A549 (cell line): ENCODE measurements around the gene CIART. TPM values are rescaled to one million over a fixed set of nuclear protein-coding genes. Genes with fewer than 3 reads are reported as not detected.

ENCODE experiments used
- ATAC-seq, 2 experiments: fragments of 200-7000 bp in 1 of 2; fragments of >200 bp in 1 of 2; cut with Nextera tagmentation in 1 of 2; cut with Tn5 transposase in 1 of 2; 3 replicates each; pipeline versions ENCODE4 v1.8.0 to v1.9.1; 2018 to 2020; ENCODE audit warnings: mild to moderate bottlenecking in 1 of 2, moderate library complexity in 1 of 2
- CTCF ChIA-PET: fragments of 300-600 bp; sonication (Branson Sonifier 250); formaldehyde crosslinking; extraction: SDS; loops from one replicate; lab custom pipeline; 2021; ENCODE audit warnings: antibody characterized with exemption, inconsistent platforms; lab: Yijun Ruan, JAX
- POLR2A ChIA-PET: fragments of 350-600 bp; formaldehyde crosslinking; extraction: SDS; loops from one replicate; lab custom pipeline; 2021; ENCODE audit warnings: antibody characterized with exemption, inconsistent platforms; lab: Yijun Ruan, JAX
- DNase-seq, 2 experiments: peaks; one replicate each; pipeline versions ENCODE4 v3.0.0 to v3.0.0-alpha.2; 2011 to 2016; ENCODE audit warnings: low read depth in 1 of 2, low spot score in 1 of 2
- FAIRE-seq: peaks from 2 replicates; lab custom pipeline; 2011; peaks lifted over from hg19 to GRCh38; lab: Jason Lieb, UNC
- H3K27ac ChIP-seq, 2 experiments: fragments of >200 bp; sonication (Bioruptor Twin); formaldehyde crosslinking; 3 replicates each; pipeline ENCODE4 v1.5.1; 2016 to 2017
- H3K4me1 ChIP-seq: fragments of >200 bp; sonication (Bioruptor Twin); formaldehyde crosslinking; 3 replicates; pipeline ENCODE4 v1.6.1; 2016
- H3K4me2 ChIP-seq: fragments of >200 bp; sonication (Bioruptor Twin); formaldehyde crosslinking; 3 replicates; pipeline ENCODE4 v1.6.1; 2016
- H3K4me3 ChIP-seq: fragments of >200 bp; sonication (Bioruptor Twin); formaldehyde crosslinking; 3 replicates; pipeline ENCODE4 v1.5.1; 2016
- H3K9me3 ChIP-seq: fragments of >200 bp; sonication (Bioruptor Twin); formaldehyde crosslinking; 3 replicates; pipeline ENCODE4 v1.6.1; 2016
- BHLHE40 ChIP-seq: IDR thresholded peaks from 2 replicates; pipeline ENCODE4 v1.6.1; 2012; ENCODE audit warnings: low read depth, low read length, inconsistent platforms
- CHD4 ChIP-seq: fragments of 200-600 bp; sonication (generic); IDR thresholded peaks from 2 replicates; pipeline ENCODE4 v1.6.1; 2016; ENCODE audit warnings: antibody characterized with exemption, mild to moderate bottlenecking, borderline replicate concordance
- CTCF ChIP-seq: fragments of >200 bp; sonication (Bioruptor Twin); formaldehyde crosslinking; IDR thresholded peaks from 3 replicates; pipeline ENCODE4 v1.5.1; 2016
- ESRRA ChIP-seq: fragments of 150-350 bp; IDR thresholded peaks from 2 replicates; pipeline ENCODE4 v1.6.1; 2014; ENCODE audit warnings: mild to moderate bottlenecking, low read length, borderline replicate concordance
- FOSB ChIP-seq: fragments of 250-450 bp; sonication (Bioruptor Pico); IDR thresholded peaks from 2 replicates; pipeline ENCODE4 v1.5.0; 2020; ENCODE audit warnings: mild to moderate bottlenecking, moderate library complexity
- FOXS1 ChIP-seq: fragments of 250-450 bp; sonication (Bioruptor Pico); IDR thresholded peaks from 2 replicates; pipeline ENCODE4 v1.5.0; 2020; ENCODE audit warnings: mild to moderate bottlenecking, moderate library complexity
- GATA3 ChIP-seq: IDR thresholded peaks from 2 replicates; pipeline ENCODE4 v1.6.1; 2012; ENCODE audit warnings: borderline replicate concordance
- HDAC2 ChIP-seq: fragments of 200-600 bp; sonication (generic); IDR thresholded peaks from 2 replicates; pipeline ENCODE4 v1.6.1; 2016
- HEYL ChIP-seq: fragments of 250-450 bp; sonication (Bioruptor Pico); IDR thresholded peaks from 2 replicates; pipeline ENCODE4 v1.8.0; 2021; ENCODE audit warnings: mild to moderate bottlenecking, moderate library complexity
- HMGXB4 ChIP-seq: fragments of 250-450 bp; sonication (Bioruptor Pico); IDR thresholded peaks from 2 replicates; pipeline ENCODE4 v1.5.0; 2021; ENCODE audit warnings: mild to moderate bottlenecking, moderate library complexity, borderline replicate concordance
- HOXB13 ChIP-seq: fragments of 250-450 bp; sonication (Bioruptor Pico); IDR thresholded peaks from 2 replicates; pipeline ENCODE4 v1.5.0; 2020; ENCODE audit warnings: low read depth, mild to moderate bottlenecking, moderate library complexity
- JUN ChIP-seq, 2 experiments: fragments of >200 bp; sonication (Bioruptor Twin); formaldehyde crosslinking; IDR thresholded peaks; 2 replicates in 1 of 2; 3 replicates in 1 of 2; pipeline ENCODE4 v1.6.1; 2016 to 2017
- JUNB ChIP-seq: fragments of >200 bp; sonication (Bioruptor Twin); formaldehyde crosslinking; IDR thresholded peaks from 2 replicates; pipeline ENCODE4 v1.6.1; 2016
- KDM1A ChIP-seq: fragments of 200-600 bp; sonication (generic); IDR thresholded peaks from 2 replicates; pipeline ENCODE4 v1.6.1; 2016; ENCODE audit warnings: low read depth, mild to moderate bottlenecking
- MAFK ChIP-seq: fragments of 450-650 bp; IDR thresholded peaks from 2 replicates; pipeline ENCODE4 v1.6.1; 2014; ENCODE audit not compliant: partially characterized antibody
- MAX ChIP-seq: IDR thresholded peaks from 2 replicates; pipeline ENCODE4 v1.6.1; 2012
- MAZ ChIP-seq: fragments of 150-350 bp; IDR thresholded peaks from 2 replicates; pipeline ENCODE4 v1.6.1; 2014; ENCODE audit warnings: antibody characterized with exemption, low read depth, low read length, borderline replicate concordance
- MYC ChIP-seq: IDR thresholded peaks from 2 replicates; pipeline ENCODE4 v1.6.1; 2012; ENCODE audit warnings: mild to moderate bottlenecking, inconsistent platforms, low read length, improper control_type of control experiment, borderline replicate concordance
- NPAS2 ChIP-seq: fragments of 250-450 bp; sonication (Bioruptor Pico); IDR thresholded peaks from 2 replicates; pipeline ENCODE4 v1.8.0; 2022; ENCODE audit warnings: mild to moderate bottlenecking, moderate library complexity, borderline replicate concordance
- NR3C1 ChIP-seq: fragments of >200 bp; sonication (Bioruptor Twin); formaldehyde crosslinking; IDR thresholded peaks from 3 replicates; pipeline ENCODE4 v1.6.1; 2017
- RAD21 ChIP-seq, 2 experiments: fragments of >200 bp in 1 of 2; sonication (Bioruptor Twin) in 1 of 2; formaldehyde crosslinking in 1 of 2; IDR thresholded peaks in 1 of 2; conservative IDR thresholded peaks in 1 of 2; 2 replicates in 1 of 2; 3 replicates in 1 of 2; pipeline ENCODE4 v1.6.1; 2012 to 2018; ENCODE audit warnings: inconsistent platforms in 1 of 2
- RARB ChIP-seq: fragments of 250-450 bp; sonication (Bioruptor Pico); IDR thresholded peaks from 2 replicates; pipeline ENCODE4 v1.8.0; 2021; ENCODE audit warnings: mild to moderate bottlenecking, moderate library complexity
- RCOR1 ChIP-seq: fragments of 150-350 bp; IDR thresholded peaks from 2 replicates; pipeline ENCODE4 v1.6.1; 2014; ENCODE audit warnings: antibody characterized with exemption, low read length, low read depth
- TFCP2L1 ChIP-seq: fragments of 250-450 bp; sonication (Bioruptor Pico); IDR thresholded peaks from 2 replicates; pipeline ENCODE4 v1.5.0; 2021; ENCODE audit warnings: mild to moderate bottlenecking
- ZC3H11A ChIP-seq: fragments of 450-650 bp; IDR thresholded peaks from 2 replicates; pipeline ENCODE4 v1.6.1; 2014; ENCODE audit warnings: antibody characterized with exemption, mild to moderate bottlenecking
- ZNF302 ChIP-seq: fragments of 250-450 bp; sonication (Bioruptor Pico); IDR thresholded peaks from 2 replicates; pipeline ENCODE4 v1.9.0; 2021; ENCODE audit warnings: inconsistent platforms, mild to moderate bottlenecking, moderate library complexity
- WGBS: methylation state at CpG from one replicate; pipeline ENCODE4 v1.1.6; 2017; ENCODE audit errors: missing lambda C conversion rate; 5-methylcytosine and 5-hydroxymethylcytosine counted together
- polyA plus RNA-seq, 4 experiments: library from polyadenylated mRNA; depleted of rRNA in 3 of 4; stranded (reverse); fragments of >200 nt; fragmentation: RNase III in 1 of 4; extraction: RNeasy Plus Mini Kit Qiagen cat#74134 plus additional on column Dnase treatment in 1 of 4; gene quantifications; 2 replicates in 3 of 4; 3 replicates in 1 of 4; pipeline ENCODE4 v1.2.3, GENCODE V29; 2011 to 2017

Gene CIART
- polyA plus RNA-seq, 2 of the 4 experiments (the other 2 are of a cell fraction), result 0.48 to 1.3 TPM

- TF ChIP-seq MAX (no peak), RCOR1 (no peak)
Measured at GRCh38 chr1:150283260-150283659, 906 bp downstream of the CIART start (continued).

- DNase-seq, result no peak
- Histone ChIP-seq H3K4me3 (no peak overlapping the region), H3K27ac (no peak overlapping the region), H3K4me2 (no peak overlapping the region), H3K4me1 (peaks cover 6% of the 10 kb centered on the region; the same call in 2 of the 3 replicates), H3K9me3 (no peaks in the 10 kb centered on the region)
- ATAC-seq, result no peak
- ChIA-PET POLR2A (no interaction called here), CTCF (interaction anchor here (0.7 to 1.5 kb wide), 2 partner anchors 12 to 32 kb away, joined by 5 to 6 read pairs; no protein-coding TSS in a partner anchor)
- no peak for FAIRE-seq
- TF ChIP-seq RCOR1 (no peak), MAFK (no peak), MAZ (no peak), ZC3H11A (no peak), CTCF (no peak), FOSB (CRISPR knock-in tag) (no peak), KDM1A (no peak)
- WGBS, result 58% methylated on average over 1 of the region's 1 CpG
Measured at GRCh38 chr1:150288382-150288781, 6.0 kb downstream of the CIART start.

- WGBS, result 85% methylated on average over 4 of the region's 4 CpGs
- Histone ChIP-seq H3K4me3 (no peak overlapping the region), H3K9me3 (no peaks in the 10 kb centered on the region), H3K4me2 (no peak overlapping the region), H3K4me1 (peaks cover 6% of the 10 kb centered on the region; the same call in 2 of the 3 replicates)
- POLR2A ChIA-PET, result no interaction called here
- ATAC-seq, result no peak
- DNase-seq, result no peak
- TF ChIP-seq RARB (CRISPR knock-in tag), result no peak
- TF ChIP-seq HDAC2, result no peak
- TF ChIP-seq TFCP2L1 (CRISPR knock-in tag), result no peak
- no peak for TF ChIP-seq HEYL (CRISPR knock-in tag)
- no peak for TF ChIP-seq JUNB
- TF ChIP-seq KDM1A, result no peak
- no peak for TF ChIP-seq HMGXB4 (CRISPR knock-in tag)
- no peak for TF ChIP-seq NPAS2 (CRISPR knock-in tag)
- TF ChIP-seq ZNF302 (CRISPR knock-in tag), result no peak
- TF ChIP-seq FOXS1 (CRISPR knock-in tag), result no peak
- TF ChIP-seq FOSB (CRISPR knock-in tag), result no peak
- TF ChIP-seq BHLHE40, result no peak
- TF ChIP-seq MYC, result no peak
- TF ChIP-seq GATA3, result no peak
- TF ChIP-seq JUN (IDR thresholded peaks at IDR 0.05), result no peak
- TF ChIP-seq RAD21 (conservative IDR thresholded peaks at IDR 0.05 in 1 of 2, IDR thresholded peaks at IDR 0.05 in 1 of 2), result no peak
- TF ChIP-seq ESRRA, result no peak
- TF ChIP-seq HOXB13, result no peak
- TF ChIP-seq NR3C1, result no peak
- no peak for TF ChIP-seq CHD4
- TF ChIP-seq, all 56 proteins: peak for 0
- CTCF ChIA-PET, result interaction anchor here (0.7 to 1.5 kb wide), 3 partner anchors 12 to 33 kb away, joined by 3 to 6 read pairs (median 5); no protein-coding TSS in a partner anchor
- no peak for FAIRE-seq
- H3K27ac ChIP-seq, result no peak overlapping the region
Measured at GRCh38 chr1:150288822-150289221, 6.5 kb downstream of the CIART start.
